NCI-H187 (cell line): Measurements from ENCODE around the gene GNL3.
"Not testable (repeated sequence)": the region's sequence is repeated elsewhere in the genome, so short reads cannot be mapped to it uniquely, and the experiment has no call there.

Experiments used
- DNase-seq, 2 experiments: peaks; one replicate each; lab custom pipeline; 2025; lab: John Stamatoyannopoulos, UW

Gene GNL3

GRCh38 chr3:52721002-52721729 is 35.3 kb downstream of the GNL3 start:
- no peak for DNase-seq

- DNase-seq = no peak
Observed at GRCh38 chr3:52721730-52722008, 35.8 kb downstream of the GNL3 start.

GRCh38 chr3:52722491-52722890 is 36.7 kb downstream of the GNL3 start:
- DNase-seq = no peak

- no peak for DNase-seq
Observed at GRCh38 chr3:52723935-52724334, 38.1 kb downstream of the GNL3 start.

GRCh38 chr3:52724511-52724910 is 38.7 kb downstream of the GNL3 start:
- no peak for DNase-seq

- DNase-seq = not testable (repeated sequence)
Observed at GRCh38 chr3:52728753-52729152, 42.9 kb downstream of the GNL3 start.

GRCh38 chr3:52730681-52731080 is 44.8 kb downstream of the GNL3 start:
- no peak for DNase-seq

- no peak for DNase-seq
Observed at GRCh38 chr3:52731590-52731989, 45.8 kb downstream of the GNL3 start.

- no peak for DNase-seq
Observed at GRCh38 chr3:52733256-52733891, 47.5 kb downstream of the GNL3 start.

- DNase-seq = no peak
Observed at GRCh38 chr3:52739730-52740129, 53.9 kb downstream of the GNL3 start.

- DNase-seq = no peak
Observed at GRCh38 chr3:52742418-52743041, 56.7 kb downstream of the GNL3 start.

GRCh38 chr3:52743152-52743551 is 57.3 kb downstream of the GNL3 start:
- no peak for DNase-seq

GRCh38 chr3:52743721-52744120 is 57.9 kb downstream of the GNL3 start:
- no peak for DNase-seq
